ENCODE data around the gene ARIH2.

Gene ARIH2

DNA sequence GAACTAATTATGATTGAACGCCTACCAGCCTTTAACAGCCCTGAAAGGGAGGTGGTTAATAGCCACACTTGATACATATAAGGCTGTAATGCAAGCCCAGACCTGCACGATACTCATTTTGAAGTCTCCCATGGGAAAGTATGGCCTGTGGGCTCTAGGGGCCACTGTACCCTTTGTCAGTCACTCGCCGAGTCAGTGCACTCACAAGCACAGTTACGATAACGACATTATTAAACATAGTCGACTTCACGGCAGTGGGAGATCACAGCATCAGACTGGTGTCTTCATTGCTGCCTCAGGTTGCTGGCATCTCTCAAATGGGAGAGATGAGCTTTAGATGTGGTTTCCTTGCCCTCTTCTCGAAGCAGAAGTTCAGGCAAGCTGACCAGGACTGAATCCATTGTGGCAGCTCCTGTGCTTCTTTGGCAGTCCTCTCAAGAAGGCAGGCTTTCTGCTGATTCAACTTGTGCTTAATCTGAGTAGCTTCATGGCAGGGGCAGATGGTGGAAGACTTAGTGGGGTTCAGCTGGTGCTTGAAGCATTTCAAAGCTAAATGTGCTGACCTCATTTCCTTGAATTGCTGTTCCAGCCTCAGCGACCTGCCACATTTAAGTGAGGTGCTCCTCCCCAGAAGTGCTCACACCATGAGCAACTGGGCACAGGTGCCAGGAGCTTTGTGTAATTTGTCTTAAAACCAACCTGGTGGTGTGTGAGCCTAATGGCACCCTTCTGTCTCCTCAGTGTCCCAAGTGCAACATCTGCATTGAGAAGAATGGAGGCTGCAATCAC lies 55.6 kb downstream of the ARIH2 start:
- DNase-seq: no peak

- no peak for DNase-seq
Observed at GRCh38 chr3:48979451-48979850, 60.8 kb downstream of the ARIH2 start.

DNA sequence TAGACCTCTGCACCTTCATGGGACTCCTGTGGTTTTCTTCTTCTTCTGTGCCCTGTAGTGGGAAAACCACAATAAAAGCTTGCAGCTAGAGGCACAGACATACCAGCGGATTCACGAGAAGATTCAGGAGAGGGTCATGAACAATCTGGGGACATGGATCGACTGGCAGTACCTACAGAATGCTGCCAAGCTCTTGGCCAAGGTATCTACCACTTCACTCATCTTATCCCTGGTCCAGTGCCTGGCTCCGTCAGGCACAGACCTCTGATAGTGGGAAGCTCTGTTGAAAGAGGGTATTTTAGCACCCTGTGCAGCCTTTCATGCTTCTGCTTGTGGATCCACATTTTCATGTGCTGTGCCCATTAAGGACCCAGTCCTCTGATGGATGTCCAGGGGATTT lies 61.7 kb downstream of the ARIH2 start:
- no peak for DNase-seq

- no peak for DNase-seq
Observed at GRCh38 chr3:48982016-48982415, 63.4 kb downstream of the ARIH2 start.

DNA sequence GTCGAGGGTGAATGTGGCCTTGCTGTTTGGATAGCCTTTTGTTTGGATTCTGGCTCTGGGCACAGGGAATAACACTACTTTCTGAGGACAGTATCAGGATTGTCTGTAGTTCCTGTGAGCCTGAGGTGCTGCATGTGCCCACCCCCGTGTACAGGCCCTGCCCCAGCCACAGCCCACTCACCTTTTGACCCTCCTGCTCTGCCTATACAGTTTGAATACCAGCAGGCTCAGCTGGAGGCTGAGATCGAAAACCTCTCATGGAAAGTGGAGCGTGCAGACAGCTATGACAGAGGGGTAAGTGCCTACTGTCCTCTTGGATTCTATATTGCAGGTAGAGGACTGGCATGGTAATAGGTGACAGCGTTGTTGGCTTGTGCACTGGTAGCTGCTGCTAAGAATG lies 64.0 kb downstream of the ARIH2 start:
- no peak for DNase-seq

DNA sequence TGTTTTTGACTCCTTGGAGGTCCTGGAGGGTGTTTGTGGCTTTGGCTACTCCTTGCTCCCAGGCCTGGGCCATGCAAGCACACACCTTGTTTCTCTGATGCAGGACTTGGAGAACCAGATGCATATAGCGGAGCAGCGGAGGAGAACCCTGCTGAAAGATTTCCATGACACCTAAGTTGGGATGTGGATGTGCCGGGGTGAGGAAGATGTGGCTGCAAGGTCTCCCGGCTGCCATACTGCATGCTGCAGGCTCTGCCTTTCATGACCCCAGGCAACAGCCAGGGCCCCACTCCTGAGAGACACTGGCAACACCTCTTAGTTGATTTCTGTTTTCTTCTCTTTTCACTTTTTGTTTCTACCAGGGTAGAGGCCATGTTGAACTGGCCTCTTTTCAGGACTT lies 64.5 kb downstream of the ARIH2 start:
- DNase-seq: no peak

- DNase-seq: no peak
Observed at GRCh38 chr3:48984663-48985062, 66.0 kb downstream of the ARIH2 start.

- no peak for DNase-seq
Observed at GRCh38 chr3:48985831-48986376, 67.3 kb downstream of the ARIH2 start.

GRCh38 chr3:48989126-48989795 lies 70.6 kb downstream of the ARIH2 start:
- no peak for DNase-seq

DNA sequence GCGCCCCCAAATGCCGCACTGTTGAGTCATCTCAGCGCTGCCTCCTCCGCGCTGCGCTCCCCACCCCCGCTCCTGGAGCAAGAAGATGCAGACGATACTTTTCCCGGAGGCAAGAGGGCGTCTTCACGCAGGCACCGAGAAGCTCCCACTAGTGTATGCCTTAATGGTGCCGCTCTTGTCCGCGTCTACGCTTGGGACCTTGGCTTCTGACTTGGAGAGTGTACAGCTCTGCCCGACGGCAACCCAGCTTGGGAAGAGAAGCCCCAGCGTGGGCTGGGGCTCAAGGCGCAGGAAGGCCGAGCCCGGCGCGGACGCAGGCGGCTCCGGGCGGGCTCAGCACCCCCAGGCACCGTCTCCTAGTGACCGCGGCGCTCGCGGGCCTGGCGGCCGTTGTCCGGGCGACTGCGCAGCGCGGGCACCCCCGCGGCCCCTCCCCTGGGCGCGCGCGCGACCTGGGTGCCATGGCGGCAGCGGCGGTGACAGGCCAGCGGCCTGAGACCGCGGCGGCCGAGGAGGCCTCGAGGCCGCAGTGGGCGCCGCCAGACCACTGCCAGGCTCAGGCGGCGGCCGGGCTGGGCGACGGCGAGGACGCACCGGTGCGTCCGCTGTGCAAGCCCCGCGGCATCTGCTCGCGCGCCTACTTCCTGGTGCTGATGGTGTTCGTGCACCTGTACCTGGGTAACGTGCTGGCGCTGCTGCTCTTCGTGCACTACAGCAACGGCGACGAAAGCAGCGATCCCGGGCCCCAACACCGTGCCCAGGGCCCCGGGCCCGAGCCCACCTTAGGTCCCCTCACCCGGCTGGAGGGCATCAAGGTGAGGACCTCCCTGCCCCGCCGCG lies 71.4 kb downstream of the ARIH2 start, which contains the start of gene P4HTM:
Gene P4HTM, plus strand, starts transcription at position 446 of the 840 bp plus-strand sequence. Its CDS starts 16 bp downstream, at position 462.
- peak; percentile 58 for DNase-seq

DNA sequence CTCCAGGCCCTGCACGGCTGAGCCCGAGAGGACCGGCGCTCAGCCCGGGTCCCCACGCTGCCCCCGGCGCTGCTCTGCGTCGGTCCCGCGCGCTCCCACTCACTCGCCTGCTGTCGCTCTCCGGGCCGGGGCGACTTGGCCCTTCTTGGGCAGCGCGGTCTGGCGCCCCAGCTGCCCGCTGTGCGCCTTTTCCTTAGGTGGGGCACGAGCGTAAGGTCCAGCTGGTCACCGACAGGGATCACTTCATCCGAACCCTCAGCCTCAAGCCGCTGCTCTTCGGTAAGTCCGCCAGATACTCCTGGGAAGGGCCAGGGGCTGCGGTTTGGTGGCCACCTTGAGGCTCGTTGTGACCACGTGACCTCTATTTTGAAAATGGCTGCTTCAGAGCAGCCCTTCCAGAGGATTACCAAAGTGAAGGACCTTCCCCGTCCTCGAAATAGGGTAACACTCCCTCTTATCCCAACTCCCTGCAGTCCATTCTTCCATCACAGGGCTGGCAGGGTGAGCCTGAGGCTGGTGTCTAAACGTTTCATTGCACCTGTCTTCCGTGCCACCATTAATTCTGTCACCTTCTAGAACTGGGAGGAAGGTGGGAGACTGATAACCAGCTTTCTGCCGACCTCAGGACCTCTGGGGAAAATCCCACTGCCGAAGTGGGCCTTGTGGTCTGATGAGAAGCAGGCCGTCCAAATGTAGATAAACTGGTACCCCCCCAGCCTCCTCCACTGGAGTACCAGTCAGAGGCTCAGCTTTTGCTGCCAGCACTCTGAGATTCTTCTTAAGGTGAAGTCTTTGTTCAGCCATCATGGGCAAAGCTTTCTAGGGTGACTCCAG lies 72.2 kb downstream of the ARIH2 start:
- DNase-seq: no peak

DNA sequence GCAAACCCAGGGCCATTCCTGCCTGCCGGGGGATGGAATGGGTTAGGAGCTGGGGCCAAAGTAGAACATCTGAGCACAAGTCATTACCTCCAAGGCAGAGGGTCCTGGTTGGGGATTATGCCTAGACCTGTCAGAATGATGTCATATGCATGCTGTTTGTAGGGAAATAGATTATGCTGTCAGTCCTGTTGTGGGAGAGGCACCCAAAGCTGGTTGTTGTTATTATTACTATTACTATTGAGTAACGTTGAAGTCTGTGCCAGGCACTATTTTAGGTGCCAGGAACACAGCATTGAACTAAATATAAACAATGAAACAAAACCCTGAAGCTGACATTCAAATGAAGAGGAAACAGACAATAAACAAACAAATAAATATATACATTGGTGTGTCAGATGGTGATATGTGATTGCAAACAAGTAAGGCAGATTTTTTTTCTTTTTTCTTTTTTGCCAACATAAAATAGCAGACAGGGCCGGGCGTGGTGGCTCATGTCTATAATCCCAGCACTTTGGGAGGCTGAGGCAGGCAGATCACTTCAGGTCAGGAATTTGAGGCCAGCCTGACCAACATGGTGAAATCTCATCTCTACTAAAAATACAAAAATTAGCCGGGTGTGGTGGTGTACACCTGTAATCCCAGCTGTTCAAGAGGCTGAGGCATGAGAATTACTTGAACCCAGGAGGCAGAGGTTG lies 73.4 kb downstream of the ARIH2 start:
- DNase-seq: no peak

- no peak for DNase-seq
Observed at GRCh38 chr3:48993834-48994233, 75.2 kb downstream of the ARIH2 start.

DNA sequence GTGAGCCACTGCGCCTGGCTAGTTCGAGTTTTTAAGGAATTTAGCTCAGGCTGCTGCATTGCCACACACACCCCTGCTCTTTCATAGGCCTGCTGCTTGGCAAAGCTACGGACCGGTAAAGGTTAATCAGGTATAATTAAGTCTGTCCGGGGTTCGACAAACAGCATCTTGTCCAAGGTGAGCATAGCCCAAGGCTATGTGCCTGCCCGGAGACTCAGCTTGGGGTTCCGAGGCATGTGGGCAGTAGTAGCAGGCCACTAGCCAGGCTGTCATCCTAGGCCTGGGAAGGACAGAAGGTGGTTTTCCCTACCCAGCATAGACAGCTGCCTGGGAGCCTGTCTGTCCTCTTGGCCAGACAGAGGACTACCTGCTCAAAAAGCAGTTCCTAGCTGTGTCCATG lies 78.0 kb downstream of the ARIH2 start:
- no peak for DNase-seq

DNA sequence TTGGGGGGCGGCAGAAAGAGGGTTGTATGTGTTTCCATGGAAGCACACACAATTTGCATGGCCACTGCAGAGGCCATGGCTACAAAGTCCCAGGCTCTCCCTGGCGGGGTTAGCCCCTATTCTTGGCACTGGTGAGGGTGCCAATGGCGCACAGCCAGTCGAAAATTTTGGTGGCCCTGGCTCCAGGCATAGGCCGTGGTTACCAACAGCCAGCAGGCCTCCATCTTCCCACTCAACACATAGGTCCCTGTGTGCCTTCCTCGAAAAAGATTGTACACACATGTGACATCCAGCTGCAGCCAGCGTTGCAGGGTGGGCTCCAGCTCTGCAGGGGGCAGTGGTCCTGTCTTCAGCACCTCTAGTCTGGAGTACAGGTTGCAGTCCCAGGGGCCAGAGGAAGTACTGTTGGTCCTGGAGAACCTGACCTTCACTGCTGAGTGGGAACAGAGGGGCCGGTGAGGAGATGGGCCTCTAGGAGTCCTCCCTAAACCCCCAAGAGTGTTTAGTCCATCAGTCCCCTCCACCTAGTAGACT lies 78.5 kb downstream of the ARIH2 start:
- DNase-seq: no peak

GRCh38 chr3:48997714-48998637 lies 79.3 kb downstream of the ARIH2 start:
- no peak for DNase-seq

GRCh38 chr3:48999085-48999858 lies 80.6 kb downstream of the ARIH2 start:
- no peak for DNase-seq

- no peak for DNase-seq
Observed at GRCh38 chr3:49001155-49001554, 82.5 kb downstream of the ARIH2 start.

Data from CD4-positive, alpha-beta T cell treated with Interferon gamma for 1 hour (primary cell).